ENCODE data around the gene SGK1. TPM values are rescaled to one million over a fixed set of nuclear protein-coding genes. Genes with fewer than 3 reads are reported as not detected.

Gene SGK1
- total RNA-seq, 1 donor from 2014 or later: 15.8 TPM

GRCh38 chr6:134310817-134311216, 7.1 kb downstream of the SGK1 start:
- no peaks in the 10 kb centered on the region for H3K79me2 ChIP-seq (ENCODE audit: low read depth)
- no peak overlapping the region for H2AFZ ChIP-seq (replicated peaks)
- no peak overlapping the region for H3K4me3 ChIP-seq
- Mint-ChIP-seq H3K27me3 (ENCODE audit: insufficient read depth, low read depth) (peaks cover 10% of the 10 kb centered on the region), H3K4me3 (no peak overlapping the region), H3K4me1 (no peaks in the 10 kb centered on the region), H3K36me3 (no peaks in the 10 kb centered on the region), H3K9me3 (no peaks in the 10 kb centered on the region), H3K27ac (no peak overlapping the region)
- H3K4me2 ChIP-seq: no peak overlapping the region
- no peak for DNase-seq (ENCODE audit: low spot score)
- no peaks in the 10 kb centered on the region for H3K27me3 ChIP-seq
- H3F3A ChIP-seq (ENCODE audit: low read depth): no peaks in the 10 kb centered on the region
- H3K9ac ChIP-seq: no peak overlapping the region
- no peaks in the 10 kb centered on the region for H4K20me1 ChIP-seq (ENCODE audit: low read depth)
- no peak overlapping the region for H3K27ac ChIP-seq
- H3K36me3 ChIP-seq: no peaks in the 10 kb centered on the region
- H3K4me1 ChIP-seq: no peaks in the 10 kb centered on the region
- no peak for TF ChIP-seq EZH2 (IDR thresholded peaks at IDR 0.05)
- no peak for TF ChIP-seq EZH2phosphoT487 (IDR thresholded peaks at IDR 0.05)
- TF ChIP-seq CTCF (IDR thresholded peaks at IDR 0.05): no peak
- no peaks in the 10 kb centered on the region for H3K9me3 ChIP-seq (ENCODE audit: low read depth)

- TF ChIP-seq EZH2phosphoT487 (IDR thresholded peaks at IDR 0.05) (no peak), EZH2 (IDR thresholded peaks at IDR 0.05) (no peak)
- no peak overlapping the region for H3K27ac Mint-ChIP-seq
- no peaks in the 10 kb centered on the region for H3K4me1 Mint-ChIP-seq
- H3K9me3 Mint-ChIP-seq: no peaks in the 10 kb centered on the region
- H3K4me3 Mint-ChIP-seq: no peak overlapping the region
- Histone ChIP-seq H3K27me3 (no peaks in the 10 kb centered on the region), H3K9ac (no peak overlapping the region), H3F3A (ENCODE audit: low read depth) (no peaks in the 10 kb centered on the region), H3K9me3 (ENCODE audit: low read depth) (no peaks in the 10 kb centered on the region), H3K4me3 (no peak overlapping the region), H3K79me2 (ENCODE audit: low read depth) (no peaks in the 10 kb centered on the region), H3K27ac (no peak overlapping the region), H3K4me2 (no peak overlapping the region), H2AFZ (replicated peaks) (no peak overlapping the region), H3K4me1 (no peaks in the 10 kb centered on the region), H4K20me1 (ENCODE audit: low read depth) (no peaks in the 10 kb centered on the region), H3K36me3 (no peaks in the 10 kb centered on the region)
- no peak for DNase-seq (ENCODE audit: low spot score)
- H3K36me3 Mint-ChIP-seq: no peaks in the 10 kb centered on the region
- H3K27me3 Mint-ChIP-seq (ENCODE audit: insufficient read depth, low read depth): peaks cover 10% of the 10 kb centered on the region
Observed at GRCh38 chr6:134309983-134310605, 7.8 kb downstream of the SGK1 start.

- Histone ChIP-seq H3K36me3 (no peaks in the 10 kb centered on the region), H3K27me3 (no peaks in the 10 kb centered on the region), H4K20me1 (ENCODE audit: low read depth) (no peaks in the 10 kb centered on the region), H3K4me2 (no peak overlapping the region), H3K4me3 (no peak overlapping the region), H3K4me1 (no peaks in the 10 kb centered on the region), H3K27ac (no peak overlapping the region), H3K9ac (no peak overlapping the region), H3F3A (ENCODE audit: low read depth) (no peaks in the 10 kb centered on the region), H3K9me3 (ENCODE audit: low read depth) (no peaks in the 10 kb centered on the region), H3K79me2 (ENCODE audit: low read depth) (no peaks in the 10 kb centered on the region), H2AFZ (replicated peaks) (no peak overlapping the region)
- H3K36me3 Mint-ChIP-seq: no peaks in the 10 kb centered on the region
- peak overlapping the region; percentile 25 for H3K27ac Mint-ChIP-seq
- DNase-seq (ENCODE audit: low spot score): no peak
- H3K27me3 Mint-ChIP-seq (ENCODE audit: insufficient read depth, low read depth): peaks cover 8% of the 10 kb centered on the region
- no peak overlapping the region for H3K4me3 Mint-ChIP-seq
- H3K9me3 Mint-ChIP-seq: no peaks in the 10 kb centered on the region
- no peaks in the 10 kb centered on the region for H3K4me1 Mint-ChIP-seq
- TF ChIP-seq EZH2 (IDR thresholded peaks at IDR 0.05) (no peak), CTCF (IDR thresholded peaks at IDR 0.05) (no peak)
Observed at GRCh38 chr6:134309227-134309626, 8.7 kb downstream of the SGK1 start.

GRCh38 chr6:134308800-134309199, 9.1 kb downstream of the SGK1 start:
- no peaks in the 10 kb centered on the region for H3K36me3 Mint-ChIP-seq
- Histone ChIP-seq H2AFZ (replicated peaks) (no peak overlapping the region), H3K9ac (no peak overlapping the region), H3K79me2 (ENCODE audit: low read depth) (no peaks in the 10 kb centered on the region), H3K4me2 (no peak overlapping the region), H3K9me3 (ENCODE audit: low read depth) (no peaks in the 10 kb centered on the region), H3K36me3 (no peaks in the 10 kb centered on the region), H3K27ac (no peak overlapping the region), H3K4me3 (no peak overlapping the region), H3K4me1 (no peaks in the 10 kb centered on the region), H4K20me1 (ENCODE audit: low read depth) (no peaks in the 10 kb centered on the region), H3F3A (ENCODE audit: low read depth) (no peaks in the 10 kb centered on the region), H3K27me3 (no peaks in the 10 kb centered on the region)
- peaks cover 8% of the 10 kb centered on the region for H3K27me3 Mint-ChIP-seq (ENCODE audit: insufficient read depth, low read depth)
- no peaks in the 10 kb centered on the region for H3K9me3 Mint-ChIP-seq
- H3K27ac Mint-ChIP-seq: no peak overlapping the region
- TF ChIP-seq CTCF (IDR thresholded peaks at IDR 0.05) (no peak), EZH2 (IDR thresholded peaks at IDR 0.05) (no peak), EZH2phosphoT487 (IDR thresholded peaks at IDR 0.05) (no peak)
- no peak overlapping the region for H3K4me3 Mint-ChIP-seq
- DNase-seq (ENCODE audit: low spot score): no peak
- H3K4me1 Mint-ChIP-seq: no peaks in the 10 kb centered on the region
